ENCODE measurements around the gene SERPINB2. TPM values are rescaled to one million over a fixed set of nuclear protein-coding genes. Genes with fewer than 3 reads are reported as not detected.

Gene SERPINB2
- total RNA-seq, 2 experiments from 2014 or later: not detected

DNA sequence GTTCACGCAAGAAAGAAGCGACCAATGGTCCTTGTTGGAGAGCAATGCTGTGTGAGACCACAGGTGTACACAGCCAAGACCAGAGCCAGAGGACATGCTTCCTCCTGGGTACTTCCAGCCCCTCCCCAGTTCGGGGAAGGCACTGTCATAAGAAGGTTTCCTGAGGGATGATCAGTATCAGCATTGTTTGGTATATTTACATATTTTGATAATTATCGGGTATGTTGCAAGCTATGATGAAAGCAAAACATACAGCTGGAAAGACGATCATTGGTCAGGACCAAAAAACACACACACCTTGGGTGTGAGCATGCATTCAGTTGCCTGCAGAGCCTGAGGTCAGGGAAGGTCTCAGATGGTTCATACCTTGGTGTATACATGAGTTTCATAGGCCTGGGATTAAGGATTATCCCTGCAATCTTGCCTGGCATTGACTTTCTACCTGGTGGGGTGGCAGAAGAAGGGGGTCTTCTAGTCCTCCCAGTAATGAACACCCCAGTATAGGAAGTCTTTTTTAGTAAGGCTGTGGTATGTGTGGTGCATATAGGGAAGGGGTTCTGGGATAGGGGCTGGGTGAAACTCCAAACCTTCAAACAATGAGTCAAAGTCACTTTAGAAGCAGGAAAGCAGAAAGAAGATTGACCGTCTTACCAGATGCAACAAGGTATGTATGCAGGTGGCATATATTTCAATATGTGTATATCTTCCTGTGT, 2.9 kb downstream of the SERPINB2 start:
- intact Hi-C loops (cut with DNase I, micrococcal nuclease): loop anchor here in 1 of 2 experiments (5.0 kb wide), 1 partner anchor 87 kb away; no protein-coding TSS in a partner anchor
- H3K4me1 Mint-ChIP-seq: peaks cover 4% of the 10 kb centered on the region
- CTCF ChIA-PET: interaction anchor here (0.6 to 1.2 kb wide), 4 partner anchors 46 to 1003 kb away, joined by 3 to 5 read pairs (median 3); no protein-coding TSS in a partner anchor
- no peaks in the 10 kb centered on the region for H3K36me3 Mint-ChIP-seq (ENCODE audit: low read depth)
- DNase-seq (no peak), ATAC-seq (no peak)
- no peak overlapping the region for H3K4me3 Mint-ChIP-seq
- peaks cover 23% of the 10 kb centered on the region for H3K27me3 Mint-ChIP-seq
- no peak overlapping the region for H3K27ac Mint-ChIP-seq
- POLR2A ChIA-PET: no interaction called here
- H3K9me3 Mint-ChIP-seq (ENCODE audit: low read depth): no peaks in the 10 kb centered on the region

DNA sequence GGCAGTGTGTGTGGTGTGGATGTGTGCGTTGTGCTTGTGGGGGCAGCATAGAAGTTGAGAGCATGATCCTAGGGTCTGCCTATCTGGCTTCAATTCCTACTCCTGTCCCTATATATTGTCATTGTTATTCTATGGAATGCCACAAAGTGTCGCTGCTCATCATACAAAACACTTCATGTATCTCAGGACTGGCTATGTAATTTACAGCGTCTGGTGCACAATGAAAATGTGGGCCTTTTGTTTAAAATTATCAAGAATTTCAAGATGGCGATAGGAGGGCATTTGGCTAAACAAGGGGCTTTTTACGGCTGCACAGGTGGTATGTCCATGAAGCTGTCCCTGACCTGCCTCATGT, 3.4 kb downstream of the SERPINB2 start:
- Mint-ChIP-seq H3K36me3 (ENCODE audit: low read depth) (no peaks in the 10 kb centered on the region), H3K27ac (no peak overlapping the region), H3K27me3 (peaks cover 21% of the 10 kb centered on the region), H3K4me3 (no peak overlapping the region), H3K4me1 (peaks cover 4% of the 10 kb centered on the region), H3K9me3 (ENCODE audit: low read depth) (no peaks in the 10 kb centered on the region)
- intact Hi-C loops (cut with DNase I, micrococcal nuclease): loop anchor here (1.0 to 5.0 kb wide), 2 partner anchors 86 to 88 kb away; no protein-coding TSS in a partner anchor
- ChIA-PET CTCF (interaction anchor here (1.2 kb wide), 1 partner anchor 73 kb away, joined by 3 read pairs; no protein-coding TSS in a partner anchor), POLR2A (no interaction called here)
- DNase-seq (no peak), ATAC-seq (no peak)

DNA sequence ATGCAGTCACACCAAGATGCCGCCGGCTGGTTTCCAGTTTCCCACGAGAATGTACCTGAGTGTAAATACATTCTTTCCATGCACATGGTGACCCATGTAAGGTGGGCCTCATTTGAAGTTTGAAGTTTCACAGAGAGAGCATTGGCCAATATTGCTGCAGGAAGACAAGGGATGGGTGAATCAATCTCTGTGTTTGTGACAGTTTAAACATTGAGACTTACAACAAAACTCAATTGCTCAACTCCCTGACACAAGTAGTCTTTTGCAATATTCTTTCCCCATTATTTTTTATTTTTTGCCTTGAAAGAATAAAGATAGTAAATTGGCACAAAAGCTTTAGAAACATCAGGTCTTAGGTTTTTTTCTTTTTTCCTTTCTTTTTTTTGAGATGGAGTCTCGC, 5.1 kb downstream of the SERPINB2 start:
- Mint-ChIP-seq H3K36me3 (ENCODE audit: low read depth) (no peaks in the 10 kb centered on the region), H3K4me1 (peaks cover 1% of the 10 kb centered on the region), H3K4me3 (no peak overlapping the region), H3K9me3 (ENCODE audit: low read depth) (no peaks in the 10 kb centered on the region), H3K27me3 (peaks cover 18% of the 10 kb centered on the region), H3K27ac (no peak overlapping the region)
- ChIA-PET POLR2A (no interaction called here), CTCF (no interaction called here)
- intact Hi-C loops (cut with DNase I, micrococcal nuclease): loop anchor here in 1 of 2 experiments (5.0 kb wide), 1 partner anchor 85 kb away; no protein-coding TSS in a partner anchor
- no peak for ATAC-seq
- no peak for DNase-seq

DNA sequence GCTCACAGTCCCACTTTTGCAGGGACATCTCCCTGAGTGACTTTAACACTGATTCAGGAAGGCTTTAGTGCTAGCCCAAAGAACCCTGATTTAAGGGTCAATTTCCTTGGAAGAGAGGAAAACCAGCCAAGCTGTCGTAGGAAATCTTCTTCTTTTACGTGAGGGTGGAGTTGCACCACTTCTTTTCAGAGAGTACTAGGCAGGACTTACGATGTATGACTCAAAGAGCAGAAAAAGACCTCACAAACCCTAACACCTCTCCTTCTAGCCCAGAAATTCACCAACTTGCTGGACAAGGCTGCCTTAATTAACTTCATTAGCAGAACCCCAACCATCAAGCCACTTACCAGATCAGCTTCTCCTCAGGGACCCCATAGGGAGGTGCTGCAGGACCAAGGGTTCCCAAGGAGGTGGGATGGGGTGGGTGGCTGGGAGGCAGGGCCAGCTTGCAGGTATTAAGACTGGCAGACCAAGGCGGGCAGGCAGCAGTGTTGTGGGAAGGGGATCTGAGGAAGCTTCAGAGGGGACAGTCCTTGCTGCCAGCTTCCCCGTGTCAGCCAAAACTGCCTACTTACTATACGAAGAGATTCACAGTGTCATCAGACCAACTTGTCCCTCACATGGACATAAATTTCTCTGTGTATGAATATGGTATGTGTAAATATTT, 6.7 kb downstream of the SERPINB2 start:
- Mint-ChIP-seq H3K27ac (no peak overlapping the region), H3K4me1 (no peaks in the 10 kb centered on the region), H3K9me3 (ENCODE audit: low read depth) (no peaks in the 10 kb centered on the region), H3K27me3 (peaks cover 17% of the 10 kb centered on the region), H3K36me3 (ENCODE audit: low read depth) (no peaks in the 10 kb centered on the region), H3K4me3 (no peak overlapping the region)
- ChIA-PET CTCF (interaction anchor here (0.5 kb wide), 1 partner anchor 270 kb away, joined by 3 read pairs; no protein-coding TSS in a partner anchor), POLR2A (no interaction called here)
- intact Hi-C loops (cut with DNase I, micrococcal nuclease): loop anchor here in 1 of 2 experiments (5.0 kb wide), 1 partner anchor 83 kb away; no protein-coding TSS in a partner anchor
- no peak for DNase-seq
- ATAC-seq: no peak

DNA sequence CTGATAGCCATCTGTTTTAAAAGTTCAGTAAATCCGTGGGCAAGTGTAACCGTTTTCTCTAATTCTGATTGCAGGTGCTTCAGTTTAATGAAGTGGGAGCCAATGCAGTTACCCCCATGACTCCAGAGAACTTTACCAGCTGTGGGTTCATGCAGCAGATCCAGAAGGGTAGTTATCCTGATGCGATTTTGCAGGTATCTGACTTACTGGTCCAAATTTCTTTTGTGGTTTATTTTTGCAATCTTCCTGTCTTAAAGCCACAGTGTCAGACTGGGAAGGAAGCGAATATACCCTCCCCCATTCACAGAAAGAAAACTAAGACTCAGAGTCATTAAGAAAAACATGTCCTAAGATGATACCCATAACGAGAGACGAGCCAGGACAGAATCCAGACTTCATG, 7.7 kb downstream of the SERPINB2 start:
- Mint-ChIP-seq H3K27me3 (peaks cover 16% of the 10 kb centered on the region), H3K9me3 (ENCODE audit: low read depth) (no peaks in the 10 kb centered on the region), H3K4me1 (no peaks in the 10 kb centered on the region), H3K27ac (no peak overlapping the region), H3K36me3 (ENCODE audit: low read depth) (no peaks in the 10 kb centered on the region), H3K4me3 (no peak overlapping the region)
- CTCF ChIA-PET: no interaction called here
- intact Hi-C loops (cut with DNase I, micrococcal nuclease): no loop called here
- no peak for DNase-seq
- no peak for ATAC-seq
- POLR2A ChIA-PET: no interaction called here

DNA sequence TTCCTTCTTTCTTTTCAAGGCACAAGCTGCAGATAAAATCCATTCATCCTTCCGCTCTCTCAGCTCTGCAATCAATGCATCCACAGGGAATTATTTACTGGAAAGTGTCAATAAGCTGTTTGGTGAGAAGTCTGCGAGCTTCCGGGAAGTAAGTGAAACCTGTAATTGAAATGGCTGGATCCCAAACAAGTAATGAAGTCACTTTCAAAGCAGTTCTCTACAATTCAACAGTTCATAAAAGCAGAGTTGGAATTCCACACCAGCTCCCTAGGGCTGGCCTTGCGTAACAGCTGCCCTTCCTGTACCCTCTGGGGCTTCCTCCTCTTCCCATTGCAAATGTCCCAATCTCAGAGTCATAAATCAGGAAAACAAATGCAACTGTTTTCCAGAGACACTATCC, 9.6 kb downstream of the SERPINB2 start:
- no peaks in the 10 kb centered on the region for H3K4me1 Mint-ChIP-seq
- peaks cover 15% of the 10 kb centered on the region for H3K27me3 Mint-ChIP-seq
- no peak overlapping the region for H3K4me3 Mint-ChIP-seq
- POLR2A ChIA-PET: no interaction called here
- no peaks in the 10 kb centered on the region for H3K9me3 Mint-ChIP-seq (ENCODE audit: low read depth)
- no peaks in the 10 kb centered on the region for H3K36me3 Mint-ChIP-seq (ENCODE audit: low read depth)
- no peak overlapping the region for H3K27ac Mint-ChIP-seq
- ATAC-seq: no peak
- no peak for DNase-seq
- intact Hi-C loops (cut with DNase I, micrococcal nuclease): no loop called here
- CTCF ChIA-PET: no interaction called here

DNA sequence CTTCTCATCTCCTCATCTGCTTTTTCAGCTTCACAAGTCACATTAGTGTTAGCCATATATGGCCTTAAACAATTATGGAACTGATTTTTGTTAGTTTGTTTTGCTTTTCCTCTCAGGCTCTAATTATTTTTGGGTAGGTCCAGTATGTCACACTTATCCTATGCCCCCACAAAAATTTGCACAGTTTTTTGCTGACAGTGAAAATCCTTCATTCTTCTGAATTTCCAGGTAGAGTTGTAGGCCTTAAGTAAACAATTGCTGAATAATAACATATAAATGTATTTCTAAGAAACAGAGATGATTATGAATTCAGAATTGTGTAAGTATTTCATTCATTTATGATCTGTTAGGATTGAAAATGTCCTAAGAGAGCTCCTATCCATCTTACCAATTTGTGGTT, 11.7 kb downstream of the SERPINB2 start:
- H3K9me3 Mint-ChIP-seq (ENCODE audit: low read depth): no peaks in the 10 kb centered on the region
- no peak overlapping the region for H3K4me3 Mint-ChIP-seq
- no peaks in the 10 kb centered on the region for H3K4me1 Mint-ChIP-seq
- intact Hi-C loops (cut with DNase I, micrococcal nuclease): no loop called here
- DNase-seq (no peak), ATAC-seq (no peak)
- ChIA-PET POLR2A (interaction anchor here (0.6 kb wide), 1 partner anchor 1194 kb away, joined by 4 read pairs; no protein-coding TSS in a partner anchor), CTCF (interaction anchor here (1.6 kb wide), 1 partner anchor 9 kb away, joined by 3 read pairs; the partner anchor contains the start of gene SERPINB10)
- no peak overlapping the region for H3K27ac Mint-ChIP-seq
- peaks cover 17% of the 10 kb centered on the region for H3K27me3 Mint-ChIP-seq
- H3K36me3 Mint-ChIP-seq (ENCODE audit: low read depth): no peaks in the 10 kb centered on the region

DNA sequence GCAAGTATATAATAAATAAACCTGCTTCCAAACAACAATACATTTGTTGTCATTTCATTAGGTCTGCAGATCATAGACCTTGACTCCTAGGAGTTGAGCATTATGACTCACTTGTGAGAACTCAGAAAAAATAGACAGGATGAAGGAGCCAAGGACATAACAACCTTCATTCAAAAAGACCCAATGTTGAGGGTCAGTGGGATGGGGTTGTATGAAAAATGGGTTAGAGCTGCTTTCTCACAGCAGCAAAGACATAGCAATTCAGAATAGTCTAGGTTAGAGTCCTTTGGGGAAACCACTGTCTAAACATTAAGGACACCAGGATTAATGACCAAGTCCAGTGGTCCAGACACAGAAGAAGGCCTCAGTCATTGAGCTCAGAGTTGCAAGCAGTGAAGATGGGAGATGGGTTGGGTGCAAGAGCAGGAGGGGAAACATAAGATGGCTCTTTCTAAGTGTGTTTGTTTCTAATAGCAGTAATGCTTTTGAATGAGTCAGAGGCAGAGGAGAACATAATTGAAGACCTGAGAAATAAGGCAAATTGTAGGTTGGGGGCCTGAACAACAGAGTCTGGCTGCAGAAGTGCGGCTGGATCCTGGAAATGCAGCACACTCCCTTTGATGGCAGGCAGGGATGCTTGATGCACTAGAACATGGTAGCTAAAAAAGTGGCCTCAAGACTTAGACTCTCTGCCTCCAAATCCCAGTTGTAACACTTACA, 16.5 kb downstream of the SERPINB2 start:
- no peak overlapping the region for H3K27ac Mint-ChIP-seq
- peaks cover 12% of the 10 kb centered on the region for H3K27me3 Mint-ChIP-seq
- H3K4me1 Mint-ChIP-seq: peaks cover 3% of the 10 kb centered on the region
- H3K9me3 Mint-ChIP-seq (ENCODE audit: low read depth): peaks cover 2% of the 10 kb centered on the region
- no peak for ATAC-seq
- DNase-seq: no peak
- ChIA-PET POLR2A (no interaction called here), CTCF (no interaction called here)
- no peak overlapping the region for H3K4me3 Mint-ChIP-seq
- intact Hi-C loops (cut with DNase I, micrococcal nuclease): no loop called here
- H3K36me3 Mint-ChIP-seq (ENCODE audit: low read depth): no peaks in the 10 kb centered on the region

DNA sequence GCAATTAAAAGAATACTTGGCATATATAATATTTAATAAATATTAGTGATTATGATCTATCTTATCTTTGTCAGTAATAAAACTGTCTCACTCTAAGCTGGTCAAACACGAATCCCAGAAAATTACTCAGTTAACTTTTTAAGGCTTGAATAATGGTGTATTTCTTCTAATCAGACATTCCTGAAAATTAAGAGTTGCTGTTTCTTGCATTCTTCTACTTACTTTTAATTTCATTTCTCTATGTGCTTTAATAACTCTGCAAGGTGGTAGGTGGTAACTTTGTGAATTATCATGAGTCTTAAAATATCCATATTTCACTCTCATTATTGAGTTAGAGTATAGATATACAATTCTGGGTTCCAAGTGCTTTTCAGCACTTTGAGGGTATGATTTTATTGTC, 17.2 kb downstream of the SERPINB2 start:
- H3K36me3 Mint-ChIP-seq (ENCODE audit: low read depth): no peaks in the 10 kb centered on the region
- intact Hi-C loops (cut with DNase I, micrococcal nuclease): no loop called here
- DNase-seq (no peak), ATAC-seq (no peak)
- peaks cover 2% of the 10 kb centered on the region for H3K9me3 Mint-ChIP-seq (ENCODE audit: low read depth)
- ChIA-PET POLR2A (no interaction called here), CTCF (no interaction called here)
- peaks cover 12% of the 10 kb centered on the region for H3K27me3 Mint-ChIP-seq
- peaks cover 3% of the 10 kb centered on the region for H3K4me1 Mint-ChIP-seq
- H3K4me3 Mint-ChIP-seq: no peak overlapping the region
- H3K27ac Mint-ChIP-seq: no peak overlapping the region

DNA sequence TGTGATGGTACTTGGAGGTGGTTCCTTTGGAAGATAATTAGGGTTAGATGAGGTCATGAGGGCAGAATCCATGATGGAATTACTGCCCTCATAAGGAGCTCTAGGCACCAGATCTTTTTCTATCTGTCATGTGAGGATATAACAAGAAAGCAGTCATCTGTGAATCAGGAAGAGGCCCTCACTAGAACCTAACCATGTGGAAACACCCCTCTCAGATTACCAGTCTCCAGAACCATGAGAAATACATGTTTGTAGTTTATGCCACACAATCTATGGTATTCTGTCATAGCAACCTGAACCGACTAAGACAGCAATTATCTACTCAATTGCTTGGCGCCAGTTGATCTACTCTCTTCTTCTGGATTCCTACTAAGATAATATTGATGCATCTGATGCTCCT, 17.9 kb downstream of the SERPINB2 start:
- ChIA-PET CTCF (no interaction called here), POLR2A (no interaction called here)
- Mint-ChIP-seq H3K9me3 (ENCODE audit: low read depth) (peaks cover 2% of the 10 kb centered on the region), H3K27me3 (peaks cover 10% of the 10 kb centered on the region), H3K36me3 (ENCODE audit: low read depth) (no peaks in the 10 kb centered on the region), H3K4me1 (peaks cover 3% of the 10 kb centered on the region), H3K4me3 (no peak overlapping the region), H3K27ac (no peak overlapping the region)
- intact Hi-C loops (cut with DNase I, micrococcal nuclease): no loop called here
- DNase-seq (no peak), ATAC-seq (no peak)

DNA sequence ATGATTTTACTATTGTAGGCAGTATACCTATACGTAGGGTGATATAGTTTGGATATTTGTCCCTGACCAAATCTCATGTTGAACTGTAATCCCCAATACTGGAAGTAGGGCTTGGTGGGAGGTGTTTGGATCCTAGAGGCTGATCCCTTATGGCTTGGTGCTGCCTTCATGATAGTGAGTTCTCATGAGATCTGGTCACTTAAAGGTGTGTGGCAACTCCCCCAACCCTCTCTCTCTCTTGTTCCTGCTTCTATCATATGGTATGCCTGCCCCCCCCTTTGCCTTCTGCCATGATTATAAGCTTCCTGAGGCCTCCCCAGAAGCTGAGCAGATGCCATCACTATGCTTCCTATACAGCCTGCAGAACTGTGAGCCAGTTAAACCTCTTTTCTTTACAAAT, 18.6 kb downstream of the SERPINB2 start:
- no peak for ATAC-seq
- H3K4me3 Mint-ChIP-seq: no peak overlapping the region
- intact Hi-C loops (cut with DNase I, micrococcal nuclease): no loop called here
- H3K4me1 Mint-ChIP-seq: peaks cover 3% of the 10 kb centered on the region
- no peak overlapping the region for H3K27ac Mint-ChIP-seq
- peaks cover 2% of the 10 kb centered on the region for H3K9me3 Mint-ChIP-seq (ENCODE audit: low read depth)
- peaks cover 10% of the 10 kb centered on the region for H3K27me3 Mint-ChIP-seq
- DNase-seq: no peak
- ChIA-PET POLR2A (no interaction called here), CTCF (no interaction called here)
- no peaks in the 10 kb centered on the region for H3K36me3 Mint-ChIP-seq (ENCODE audit: low read depth)
